Sigmoid colon (tissue), 4 donors: ENCODE measurements around the gene KCNJ6.

Source experiments
- CTCF ChIP-seq, 4 experiments: fragments of 450-650 bp in 3 of 4; fragments of 200-600 bp in 1 of 4; IDR thresholded peaks; one replicate each; pipeline ENCODE4 v1.5.1; 2016 to 2019; ENCODE audit warnings: antibody characterized with exemption in 4 of 4, mild to moderate bottlenecking in 3 of 4, moderate library complexity in 2 of 4
- EP300 ChIP-seq, 4 donors: sonication (generic); formaldehyde crosslinking; IDR thresholded peaks; one replicate each; pipeline ENCODE4 v1.6.1; 2017; ENCODE audit warnings: antibody characterized with exemption in 4 of 4
- POLR2A ChIP-seq, 2 donors: fragments of 450-650 bp; IDR thresholded peaks; one replicate each; pipeline ENCODE4 v1.6.1; 2016; ENCODE audit warnings: antibody characterized with exemption in 2 of 2, mild to moderate bottlenecking in 2 of 2, moderate library complexity in 2 of 2
- POLR2AphosphoS5 ChIP-seq, 4 donors: sonication (generic); formaldehyde crosslinking; IDR thresholded peaks; one replicate each; pipeline ENCODE4 v1.6.1; 2017; ENCODE audit warnings: antibody characterized with exemption in 4 of 4

- TF ChIP-seq CTCF (IDR thresholded peaks at IDR 0.05), result no peak
- no peak for TF ChIP-seq EP300 (IDR thresholded peaks at IDR 0.05)
- TF ChIP-seq POLR2A (IDR thresholded peaks at IDR 0.05), result no peak
- TF ChIP-seq POLR2AphosphoS5 (IDR thresholded peaks at IDR 0.05), result no peak
Measured at GRCh38 chr21:37770461-37770860, 145.8 kb downstream of the KCNJ6 start.
